OCI-LY3 (cell line): ENCODE measurements around the gene P4HTM.

Experiments used
- EZH2phosphoT487 ChIP-seq: fragments of 200-600 bp; shearing (Covaris generic); IDR thresholded peaks from 2 replicates; pipeline ENCODE4 v1.6.1; 2018; ENCODE audit warnings: antibody characterized with exemption, mixed run types, low read depth
- TF ChIP-seq, protein P1 (sequence below): fragments of 200-600, 300-600 bp; sonication (generic); IDR thresholded peaks from 2 replicates; pipeline ENCODE4 v1.5.1; 2014; ENCODE audit warnings: antibody characterized with exemption, low read length, low read depth

DNA sequence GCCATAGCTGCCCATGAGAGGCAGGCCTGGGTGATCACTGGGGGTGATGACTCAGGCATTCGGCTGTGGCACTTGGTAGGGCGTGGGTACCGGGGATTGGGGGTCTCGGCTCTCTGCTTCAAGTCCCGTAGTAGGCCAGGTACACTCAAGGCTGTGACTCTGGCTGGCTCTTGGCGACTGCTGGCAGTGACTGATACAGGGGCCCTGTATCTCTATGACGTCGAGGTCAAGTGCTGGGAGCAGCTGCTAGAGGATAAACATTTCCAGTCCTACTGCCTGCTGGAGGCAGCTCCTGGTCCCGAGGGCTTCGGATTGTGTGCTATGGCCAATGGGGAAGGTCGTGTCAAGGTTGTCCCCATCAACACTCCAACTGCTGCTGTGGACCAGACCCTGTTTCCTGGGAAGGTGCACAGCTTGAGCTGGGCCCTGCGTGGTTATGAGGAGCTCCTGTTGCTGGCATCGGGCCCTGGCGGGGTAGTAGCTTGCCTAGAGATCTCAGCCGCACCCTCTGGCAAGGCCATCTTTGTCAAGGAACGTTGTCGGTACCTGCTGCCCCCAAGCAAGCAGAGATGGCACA, 22.5 kb downstream of the P4HTM start:
- TF ChIP-seq, protein P1, sequence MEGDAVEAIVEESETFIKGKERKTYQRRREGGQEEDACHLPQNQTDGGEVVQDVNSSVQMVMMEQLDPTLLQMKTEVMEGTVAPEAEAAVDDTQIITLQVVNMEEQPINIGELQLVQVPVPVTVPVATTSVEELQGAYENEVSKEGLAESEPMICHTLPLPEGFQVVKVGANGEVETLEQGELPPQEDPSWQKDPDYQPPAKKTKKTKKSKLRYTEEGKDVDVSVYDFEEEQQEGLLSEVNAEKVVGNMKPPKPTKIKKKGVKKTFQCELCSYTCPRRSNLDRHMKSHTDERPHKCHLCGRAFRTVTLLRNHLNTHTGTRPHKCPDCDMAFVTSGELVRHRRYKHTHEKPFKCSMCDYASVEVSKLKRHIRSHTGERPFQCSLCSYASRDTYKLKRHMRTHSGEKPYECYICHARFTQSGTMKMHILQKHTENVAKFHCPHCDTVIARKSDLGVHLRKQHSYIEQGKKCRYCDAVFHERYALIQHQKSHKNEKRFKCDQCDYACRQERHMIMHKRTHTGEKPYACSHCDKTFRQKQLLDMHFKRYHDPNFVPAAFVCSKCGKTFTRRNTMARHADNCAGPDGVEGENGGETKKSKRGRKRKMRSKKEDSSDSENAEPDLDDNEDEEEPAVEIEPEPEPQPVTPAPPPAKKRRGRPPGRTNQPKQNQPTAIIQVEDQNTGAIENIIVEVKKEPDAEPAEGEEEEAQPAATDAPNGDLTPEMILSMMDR: no peak
- no peak for TF ChIP-seq EZH2phosphoT487
